Chondrocyte (in vitro differentiated cells): Measurements from ENCODE around the gene OR6V1. TPM values are rescaled to one million over a fixed set of nuclear protein-coding genes. Genes with fewer than 3 reads are reported as not detected.
A peak's percentile ranks its signal among the peaks of the same experiment; 100 is the strongest.

Experiments
- DNase-seq: peaks from one replicate; pipeline ENCODE4 v3.0.0; 2021; ENCODE audit warnings: mixed read lengths, low spot score
- H3K27ac Mint-ChIP-seq: one replicate; pipeline ENCODE4 v1.8.0; 2021; ENCODE audit warnings: mild to moderate bottlenecking, moderate library complexity, mixed read lengths; ENCODE audit not compliant: unreplicated experiment
- H3K27me3 Mint-ChIP-seq: 2 replicates; pipeline ENCODE4 v1.8.0; 2021; ENCODE audit warnings: low read depth, mixed read lengths
- H3K36me3 Mint-ChIP-seq: 2 replicates; pipeline ENCODE4 v1.8.0; 2021; ENCODE audit warnings: low read depth, mixed read lengths
- H3K4me1 Mint-ChIP-seq: 2 replicates; pipeline ENCODE4 v1.8.0; 2021; ENCODE audit warnings: low read depth, mild to moderate bottlenecking, mixed read lengths
- H3K4me3 Mint-ChIP-seq: one replicate; pipeline ENCODE4 v1.8.0; 2021; ENCODE audit warnings: mild to moderate bottlenecking, moderate library complexity, mixed read lengths; ENCODE audit not compliant: unreplicated experiment
- H3K9me3 Mint-ChIP-seq: 2 replicates; pipeline ENCODE4 v1.8.0; 2021; ENCODE audit warnings: low read depth, mixed read lengths
- CTCF ChIP-seq: fragments of 200-600 bp; sonication (generic); IDR thresholded peaks from 2 replicates; pipeline ENCODE4 v1.5.0; 2021; ENCODE audit warnings: antibody characterized with exemption, mild to moderate bottlenecking, moderate library complexity
- total RNA-seq: library from RNA; stranded (reverse); gene quantifications from 3 replicates; pipeline ENCODE4 v1.2.1, GENCODE V29; 2021

Gene OR6V1
- total RNA-seq, 1 donor from 2014 or later: not detected

- TF ChIP-seq CTCF: no peak
- Mint-ChIP-seq H3K9me3 (no peaks in the 10 kb centered on the region), H3K4me1 (peaks cover 10% of the 10 kb centered on the region), H3K4me3 (no peak overlapping the region), H3K27ac (no peak overlapping the region), H3K27me3 (peaks cover 2% of the 10 kb centered on the region), H3K36me3 (no peaks in the 10 kb centered on the region)
- DNase-seq: no peak
Observed at GRCh38 chr7:143042159-143042789, 9.9 kb upstream of the OR6V1 start.

GRCh38 chr7:143042790-143043271 is 9.3 kb upstream of the OR6V1 start:
- H3K4me1 Mint-ChIP-seq: peaks cover 10% of the 10 kb centered on the region
- H3K27ac Mint-ChIP-seq: peak overlapping the region; percentile 53
- H3K4me3 Mint-ChIP-seq: no peak overlapping the region
- H3K36me3 Mint-ChIP-seq: no peaks in the 10 kb centered on the region
- H3K27me3 Mint-ChIP-seq: peaks cover 2% of the 10 kb centered on the region
- no peak for DNase-seq
- H3K9me3 Mint-ChIP-seq: peaks cover 1% of the 10 kb centered on the region
- no peak for TF ChIP-seq CTCF

- H3K36me3 Mint-ChIP-seq: no peaks in the 10 kb centered on the region
Observed at GRCh38 chr7:143043391-143043790, 8.8 kb upstream of the OR6V1 start.

GRCh38 chr7:143046426-143046851 is 5.7 kb upstream of the OR6V1 start:
- Mint-ChIP-seq H3K4me3 (no peak overlapping the region), H3K27ac (no peak overlapping the region), H3K36me3 (no peaks in the 10 kb centered on the region), H3K9me3 (peaks cover 3% of the 10 kb centered on the region), H3K27me3 (peaks cover 2% of the 10 kb centered on the region), H3K4me1 (peaks cover 17% of the 10 kb centered on the region)
- TF ChIP-seq CTCF: no peak
- no peak for DNase-seq

More at GRCh38 chr7:143043391-143043790, 8.8 kb upstream of the OR6V1 start:
- Mint-ChIP-seq H3K27me3 (peaks cover 2% of the 10 kb centered on the region), H3K27ac (peak overlapping the region; percentile 30), H3K4me3 (no peak overlapping the region), H3K9me3 (peaks cover 3% of the 10 kb centered on the region), H3K4me1 (peaks cover 10% of the 10 kb centered on the region)
- TF ChIP-seq CTCF: no peak
- no peak for DNase-seq

- no peaks in the 10 kb centered on the region for H3K27me3 Mint-ChIP-seq
- TF ChIP-seq CTCF: no peak
- H3K4me1 Mint-ChIP-seq: peaks cover 17% of the 10 kb centered on the region
- DNase-seq: no peak
- no peak overlapping the region for H3K4me3 Mint-ChIP-seq
- no peak overlapping the region for H3K27ac Mint-ChIP-seq
- H3K9me3 Mint-ChIP-seq: peaks cover 3% of the 10 kb centered on the region
- H3K36me3 Mint-ChIP-seq: no peaks in the 10 kb centered on the region
Observed at GRCh38 chr7:143047326-143047725, 4.8 kb upstream of the OR6V1 start.
